ENCODE measurements around the gene ALG10. TPM values are rescaled to one million over a fixed set of nuclear protein-coding genes. Genes with fewer than 3 reads are reported as not detected.

Gene ALG10
- 5.3 and 7.2 TPM in 2 replicates for total RNA-seq

DNA sequence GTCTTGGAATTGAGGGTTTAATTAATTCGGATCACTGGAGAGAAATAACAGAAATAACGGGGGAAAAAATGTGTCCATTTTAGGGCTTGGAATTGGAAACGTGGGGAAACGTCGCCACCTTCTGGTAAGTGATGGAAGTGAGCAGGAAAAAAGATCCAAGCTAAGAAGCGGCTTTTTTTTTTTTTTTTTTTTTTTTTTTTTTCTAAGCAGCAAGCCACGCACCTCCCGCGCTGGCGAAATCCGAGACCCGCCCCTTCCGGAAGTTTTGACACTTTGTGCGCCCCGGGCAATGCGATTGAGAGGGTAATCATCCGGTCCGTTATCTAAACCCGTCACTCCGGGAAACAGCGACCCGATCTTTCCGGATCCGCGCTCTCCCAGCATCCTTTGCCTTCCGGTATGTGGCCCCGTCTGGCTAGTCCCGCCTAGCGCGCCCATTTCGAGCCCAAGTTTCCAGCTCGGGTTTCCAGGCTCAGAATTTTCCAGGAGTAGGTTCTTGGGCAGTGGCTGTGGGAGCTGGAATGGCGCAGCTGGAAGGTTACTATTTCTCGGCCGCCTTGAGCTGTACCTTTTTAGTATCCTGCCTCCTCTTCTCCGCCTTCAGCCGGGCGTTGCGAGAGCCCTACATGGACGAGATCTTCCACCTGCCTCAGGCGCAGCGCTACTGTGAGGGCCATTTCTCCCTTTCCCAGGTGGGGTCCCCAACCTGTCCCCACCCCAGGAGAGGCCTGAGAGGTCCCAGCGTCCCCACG is at the start of gene ALG10:
ALG10 (plus strand) TSS at position 418 of the 752 bp plus-strand sequence; CDS start at position 522, 104 bp downstream.

All from hair follicular keratinocyte (primary cell).